ENCODE measurements around the gene RBM33. TPM values are rescaled to one million over a fixed set of nuclear protein-coding genes. Genes with fewer than 3 reads are reported as not detected.

RBM33 gene
- total RNA-seq, 2 experiments from 2014 or later, result 73.7 to 84.8 TPM

- H3K4me1 Mint-ChIP-seq (ENCODE audit: low read depth), result no peaks in the 10 kb centered on the region
- TF ChIP-seq CTCF (IDR thresholded peaks at IDR 0.05), result no peak
- no peak overlapping the region for H3K4me3 Mint-ChIP-seq
- POLR2A ChIA-PET, result no interaction called here
- H3K9me3 Mint-ChIP-seq, result peaks cover 5% of the 10 kb centered on the region
- CTCF ChIA-PET, result interaction anchor here (2.7 kb wide), 1 partner anchor 26 kb away, joined by 10 read pairs; no protein-coding TSS in a partner anchor
- H3K27ac Mint-ChIP-seq, result no peak overlapping the region
- peaks cover 3% of the 10 kb centered on the region for H3K27me3 Mint-ChIP-seq
- intact Hi-C loops (cut with micrococcal nuclease), result no loop called here
- no peaks in the 10 kb centered on the region for H3K36me3 Mint-ChIP-seq (ENCODE audit: low read depth)
- ATAC-seq (no peak), DNase-seq (no peak)
Measured at GRCh38 chr7:155624412-155624811, 20.0 kb upstream of the RBM33 start.

GRCh38 chr7:155625557-155625956 is 18.9 kb upstream of the RBM33 start:
- ATAC-seq (no peak), DNase-seq (no peak)
- Mint-ChIP-seq H3K4me3 (no peak overlapping the region), H3K27me3 (peaks cover 3% of the 10 kb centered on the region), H3K27ac (no peak overlapping the region), H3K9me3 (peaks cover 12% of the 10 kb centered on the region), H3K36me3 (ENCODE audit: low read depth) (no peaks in the 10 kb centered on the region), H3K4me1 (ENCODE audit: low read depth) (peaks cover 2% of the 10 kb centered on the region)
- no peak for TF ChIP-seq CTCF (IDR thresholded peaks at IDR 0.05)
- CTCF ChIA-PET, result interaction anchor here (0.9 to 2.7 kb wide), 2 partner anchors 12 to 27 kb away, joined by 3 to 10 read pairs; no protein-coding TSS in a partner anchor
- POLR2A ChIA-PET, result no interaction called here
- intact Hi-C loops (cut with micrococcal nuclease), result no loop called here

GRCh38 chr7:155629171-155629570 is 15.3 kb upstream of the RBM33 start:
- no peak overlapping the region for H3K27ac Mint-ChIP-seq
- no peak for ATAC-seq
- H3K4me3 Mint-ChIP-seq, result no peak overlapping the region
- peaks cover 2% of the 10 kb centered on the region for H3K4me1 Mint-ChIP-seq (ENCODE audit: low read depth)
- no peak for DNase-seq
- no peaks in the 10 kb centered on the region for H3K36me3 Mint-ChIP-seq (ENCODE audit: low read depth)
- peaks cover 21% of the 10 kb centered on the region for H3K9me3 Mint-ChIP-seq
- ChIA-PET POLR2A (no interaction called here), CTCF (interaction anchor here (1.3 kb wide), 1 partner anchor 30 kb away, joined by 5 read pairs; no protein-coding TSS in a partner anchor)
- intact Hi-C loops (cut with micrococcal nuclease), result no loop called here
- H3K27me3 Mint-ChIP-seq, result no peaks in the 10 kb centered on the region
- no peak for TF ChIP-seq CTCF (IDR thresholded peaks at IDR 0.05)

GRCh38 chr7:155631155-155631554 is 13.3 kb upstream of the RBM33 start:
- peaks cover 24% of the 10 kb centered on the region for H3K9me3 Mint-ChIP-seq
- ChIA-PET POLR2A (no interaction called here), CTCF (interaction anchor here (0.9 to 1.7 kb wide), 4 partner anchors 21 to 92 kb away, joined by 3 to 9 read pairs (median 4); no protein-coding TSS in a partner anchor)
- no peak overlapping the region for H3K27ac Mint-ChIP-seq
- intact Hi-C loops (cut with micrococcal nuclease), result no loop called here
- DNase-seq (no peak), ATAC-seq (no peak)
- no peak for TF ChIP-seq CTCF (IDR thresholded peaks at IDR 0.05)
- peaks cover 2% of the 10 kb centered on the region for H3K4me1 Mint-ChIP-seq (ENCODE audit: low read depth)
- H3K36me3 Mint-ChIP-seq (ENCODE audit: low read depth), result no peaks in the 10 kb centered on the region
- H3K4me3 Mint-ChIP-seq, result no peak overlapping the region
- H3K27me3 Mint-ChIP-seq, result no peaks in the 10 kb centered on the region

- intact Hi-C loops (cut with micrococcal nuclease), result no loop called here
- ATAC-seq, result no peak
- Mint-ChIP-seq H3K27ac (no peak overlapping the region), H3K4me3 (no peak overlapping the region), H3K9me3 (peaks cover 21% of the 10 kb centered on the region), H3K27me3 (peaks cover 3% of the 10 kb centered on the region), H3K4me1 (ENCODE audit: low read depth) (no peaks in the 10 kb centered on the region), H3K36me3 (ENCODE audit: low read depth) (peaks cover 13% of the 10 kb centered on the region)
- DNase-seq, result no peak
- no peak for TF ChIP-seq CTCF (IDR thresholded peaks at IDR 0.05)
- ChIA-PET POLR2A (no interaction called here), CTCF (interaction anchor here (1.8 kb wide), 1 partner anchor 37 kb away, joined by 6 read pairs; no protein-coding TSS in a partner anchor)
Measured at GRCh38 chr7:155635817-155636216, 8.6 kb upstream of the RBM33 start.
